MM.1S (cell line): ENCODE results near the gene GORAB.

Experiments used
- DNase-seq: peaks from one replicate; pipeline ENCODE4 v3.0.0-alpha.2; 2015
- H2AFZ ChIP-seq: fragments of 300-600 bp; sonication (generic); 2 replicates; pipeline ENCODE4 v1.6.0; 2016; ENCODE audit warnings: antibody characterized with exemption, low read length
- H3F3A ChIP-seq: fragments of 300-600 bp; sonication (generic); 2 replicates; pipeline ENCODE4 v1.6.1; 2016; ENCODE audit warnings: mild to moderate bottlenecking, antibody characterized with exemption, low read length, moderate library complexity, mixed read lengths; ENCODE audit not compliant: insufficient read depth
- H3K27ac ChIP-seq: fragments of 300-600 bp; sonication (generic); 2 replicates; pipeline ENCODE4 v1.5.1; 2016; ENCODE audit warnings: mild to moderate bottlenecking, low read length
- H3K27me3 ChIP-seq: fragments of 300-600 bp; sonication (generic); replicated peaks from 2 replicates; pipeline ENCODE4 v1.6.0; 2016; ENCODE audit warnings: low read length; ENCODE audit not compliant: insufficient read depth
- H3K36me3 ChIP-seq: fragments of 300-600 bp; sonication (generic); replicated peaks from 2 replicates; pipeline ENCODE4 v1.6.1; 2016; ENCODE audit warnings: mild to moderate bottlenecking, low read length, mixed read lengths; ENCODE audit not compliant: insufficient read depth
- H3K4me1 ChIP-seq: fragments of 300-600 bp; sonication (generic); 2 replicates; pipeline ENCODE4 v1.6.1; 2016; ENCODE audit warnings: low read length, mixed read lengths
- H3K4me2 ChIP-seq: fragments of 300-600 bp; sonication (generic); 2 replicates; pipeline ENCODE4 v1.6.0; 2016; ENCODE audit warnings: low read depth, low read length
- H3K4me3 ChIP-seq: fragments of 300-600 bp; sonication (generic); 2 replicates; pipeline ENCODE4 v1.5.1; 2016; ENCODE audit warnings: low read length, mixed read lengths
- H3K79me2 ChIP-seq: fragments of 300-600 bp; sonication (generic); 2 replicates; pipeline ENCODE4 v1.6.1; 2016; ENCODE audit warnings: mixed run types, low read length, mixed read lengths
- H3K9ac ChIP-seq: fragments of 300-600 bp; sonication (generic); 2 replicates; pipeline ENCODE4 v1.6.1; 2016; ENCODE audit warnings: low read length, mixed read lengths
- H3K9me2 ChIP-seq: fragments of 300-600 bp; sonication (generic); replicated peaks from 2 replicates; pipeline ENCODE4 v1.6.1; 2016; ENCODE audit warnings: mild to moderate bottlenecking, low read length, mixed read lengths; ENCODE audit not compliant: insufficient read depth
- H3K9me3 ChIP-seq: fragments of 300-600 bp; sonication (generic); replicated peaks from 2 replicates; pipeline ENCODE4 v1.6.1; 2016; ENCODE audit warnings: mild to moderate bottlenecking, low read length, mixed read lengths; ENCODE audit not compliant: insufficient read depth
- H4K20me1 ChIP-seq: fragments of 300-600 bp; sonication (generic); 2 replicates; pipeline ENCODE4 v1.6.1; 2016; ENCODE audit warnings: mild to moderate bottlenecking, low read length, moderate library complexity, mixed read lengths; ENCODE audit not compliant: insufficient read depth
- CTCF ChIP-seq: fragments of 300-600 bp; sonication (generic); IDR thresholded peaks from 2 replicates; pipeline ENCODE4 v1.5.1; 2016; ENCODE audit warnings: antibody characterized with exemption, low read length, mixed read lengths
- EZH2 ChIP-seq: fragments of 300-600 bp; sonication (generic); optimal IDR thresholded peaks from 2 replicates; pipeline ENCODE3; 2017; ENCODE audit warnings: low read depth, mild to moderate bottlenecking, antibody characterized with exemption, low read length, mixed read lengths
- EZH2phosphoT487 ChIP-seq: fragments of 300-600 bp; sonication (generic); IDR thresholded peaks from 2 replicates; pipeline ENCODE4 v1.6.1; 2018; ENCODE audit warnings: antibody characterized with exemption, low read length

The GORAB gene

DNA sequence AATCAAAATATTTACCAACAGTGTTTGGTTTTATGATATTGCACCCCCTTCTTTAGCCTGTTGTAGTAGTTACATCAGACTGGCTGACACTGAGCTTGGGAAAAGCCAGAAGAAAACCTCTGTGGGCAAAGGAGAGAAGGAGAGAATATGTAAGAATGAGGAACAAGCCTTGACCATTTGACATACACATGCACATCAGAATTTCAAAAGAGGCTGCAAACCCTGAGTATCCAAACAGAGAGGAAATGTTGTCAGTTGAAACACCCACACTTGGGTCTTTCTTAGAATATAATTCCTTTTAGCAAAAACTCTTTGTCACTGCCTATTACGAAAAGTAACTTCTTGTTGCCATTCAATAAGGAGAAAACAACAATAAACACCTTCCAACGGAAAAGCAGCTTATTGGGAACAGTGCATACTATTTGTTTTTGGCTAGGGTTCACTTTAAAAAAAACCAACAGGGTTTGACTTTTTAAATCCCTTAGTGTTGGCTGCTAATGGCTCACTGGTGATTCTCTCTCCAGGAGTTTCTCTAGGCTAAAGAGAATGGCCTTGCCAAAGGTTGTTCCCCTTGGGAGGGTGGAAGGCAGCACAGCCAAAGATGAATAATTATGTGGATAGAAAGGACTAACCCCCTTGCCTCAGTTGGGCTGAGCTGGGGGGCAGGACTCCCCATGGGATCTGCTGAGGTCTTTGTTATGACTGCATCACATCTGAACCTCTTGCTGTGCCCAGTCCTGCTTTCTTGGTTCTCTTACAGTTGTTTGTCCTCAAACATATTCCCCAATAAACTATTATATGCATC is 48.9 kb downstream of the GORAB start:
- Histone ChIP-seq H3K9me3 (no peaks in the 10 kb centered on the region), H3K9me2 (no peaks in the 10 kb centered on the region), H3K4me1 (no peaks in the 10 kb centered on the region), H3K4me3 (no peak overlapping the region), H3K79me2 (no peaks in the 10 kb centered on the region), H3K36me3 (no peaks in the 10 kb centered on the region), H2AFZ (no peak overlapping the region), H3K4me2 (no peak overlapping the region), H3F3A (no peaks in the 10 kb centered on the region), H3K27ac (no peak overlapping the region), H3K27me3 (no peaks in the 10 kb centered on the region), H4K20me1 (no peaks in the 10 kb centered on the region), H3K9ac (no peak overlapping the region)
- TF ChIP-seq EZH2 (no peak), EZH2phosphoT487 (no peak), CTCF (no peak)
- DNase-seq: no peak

DNA sequence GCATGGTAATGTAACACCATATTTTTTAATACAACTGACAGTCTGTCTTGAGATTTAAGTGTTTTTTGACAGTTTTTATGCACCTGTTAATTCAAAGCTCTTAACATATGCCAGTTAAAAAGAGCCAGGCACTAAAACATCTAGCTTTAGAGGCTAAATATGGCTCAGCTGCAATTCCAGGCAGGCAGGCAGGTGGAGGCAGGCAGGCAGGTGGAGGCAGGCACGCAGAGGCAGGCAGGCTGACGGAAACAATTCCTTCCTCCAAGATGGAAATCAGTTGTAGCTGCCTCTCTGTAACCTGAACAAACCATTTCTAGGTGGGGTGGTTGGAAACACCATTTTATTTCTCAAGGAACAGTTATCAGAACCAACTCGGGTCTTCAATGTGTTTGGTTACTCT is 51.2 kb downstream of the GORAB start:
- H3K4me3 ChIP-seq: no peak overlapping the region
- H3K4me1 ChIP-seq: no peaks in the 10 kb centered on the region
- no peaks in the 10 kb centered on the region for H3K9me3 ChIP-seq
- no peak for DNase-seq
- TF ChIP-seq CTCF (no peak), EZH2 (no peak), EZH2phosphoT487 (no peak)
- H3K9me2 ChIP-seq: no peaks in the 10 kb centered on the region
- no peak overlapping the region for H3K9ac ChIP-seq
- no peaks in the 10 kb centered on the region for H3K79me2 ChIP-seq
- no peak overlapping the region for H2AFZ ChIP-seq
- no peaks in the 10 kb centered on the region for H4K20me1 ChIP-seq
- H3K4me2 ChIP-seq: no peak overlapping the region
- no peaks in the 10 kb centered on the region for H3F3A ChIP-seq
- no peaks in the 10 kb centered on the region for H3K27me3 ChIP-seq
- H3K27ac ChIP-seq: no peak overlapping the region
- H3K36me3 ChIP-seq: no peaks in the 10 kb centered on the region

GRCh38 chr1:170586321-170587252 is 54.6 kb downstream of the GORAB start:
- H3K27me3 ChIP-seq: no peaks in the 10 kb centered on the region
- H3K27ac ChIP-seq: no peak overlapping the region
- H3K9me2 ChIP-seq: no peaks in the 10 kb centered on the region
- no peak overlapping the region for H3K4me3 ChIP-seq
- no peak overlapping the region for H2AFZ ChIP-seq
- TF ChIP-seq EZH2: no peak
- TF ChIP-seq EZH2phosphoT487: no peak
- no peak for TF ChIP-seq CTCF
- no peaks in the 10 kb centered on the region for H3K9me3 ChIP-seq
- H4K20me1 ChIP-seq: no peaks in the 10 kb centered on the region
- no peaks in the 10 kb centered on the region for H3K79me2 ChIP-seq
- no peaks in the 10 kb centered on the region for H3K4me1 ChIP-seq
- no peak overlapping the region for H3K9ac ChIP-seq
- no peak overlapping the region for H3K4me2 ChIP-seq
- H3F3A ChIP-seq: no peaks in the 10 kb centered on the region
- no peak for DNase-seq
- H3K36me3 ChIP-seq: no peaks in the 10 kb centered on the region
